Left ventricle myocardium inferior (tissue), 1 donor: ENCODE measurements around the gene RGPD8. TPM values are rescaled to one million over a fixed set of nuclear protein-coding genes. Genes with fewer than 3 reads are reported as not detected.
"Not testable (repeated sequence)": the region's sequence is repeated elsewhere in the genome, so short reads cannot be mapped to it uniquely, and the experiment has no call there.

Experiments
- DNase-seq: peaks from one replicate; pipeline ENCODE4 v3.0.0-alpha.2; 2020
- H3K27ac ChIP-seq: fragments of 200-600 bp; replicated peaks from 2 replicates; pipeline ENCODE4 v1.8.0; 2021
- H3K27me3 ChIP-seq: fragments of 200-600 bp; 2 replicates; pipeline ENCODE4 v1.8.0; 2021; ENCODE audit warnings: low read depth
- H3K36me3 ChIP-seq: fragments of 200-600 bp; 2 replicates; pipeline ENCODE4 v1.8.0; 2021
- H3K4me1 ChIP-seq: fragments of 200-600 bp; 2 replicates; pipeline ENCODE4 v1.8.0; 2021
- H3K4me3 ChIP-seq: fragments of 200-600 bp; 2 replicates; pipeline ENCODE4 v1.8.0; 2021; ENCODE audit warnings: mild to moderate bottlenecking, moderate library complexity
- H3K9me3 ChIP-seq: fragments of 200-600 bp; replicated peaks from 2 replicates; pipeline ENCODE4 v1.8.0; 2021
- CTCF ChIP-seq: fragments of 200-600 bp; IDR thresholded peaks from 2 replicates; pipeline ENCODE4 v1.8.0; 2021; ENCODE audit warnings: antibody characterized with exemption, mild to moderate bottlenecking, borderline replicate concordance
- intact Hi-C: fragments of 100-400 bp; cut with micrococcal nuclease; formaldehyde crosslinking; loops from one replicate; pipeline ENCODE4 v1.11.0; 2022
- long read RNA-seq: library from polyadenylated mRNA; unstranded; transcript quantifications from one replicate; pipeline ENCODE4 v2.0.0, GENCODE V29; 2021
- total RNA-seq: library from RNA; stranded (reverse); fragmentation: NEBNext Ultra II Directional; extraction: Animal tissue kit (Norgen Biotek cat#: 25700); gene quantifications from one replicate; pipeline ENCODE4 v1.2.1, GENCODE V29; 2021
- donor health status: DM: no; HTN: yes; CAD: no; lungs with severe emphysema.

The RGPD8 gene
- 4.1 TPM for total RNA-seq
- long read RNA-seq, partial matches to known transcripts = 0 of 1 reads
- long read RNA-seq, other reads (novel, unspliced or antisense) = 1 of 1 reads

GRCh38 chr2:112433480-112433879, at the start of gene RGPD8:
TSS of gene RGPD8 (minus strand) at chr2:112433645. CDS start at chr2:112433453, 192 bp downstream.
- H3K36me3 ChIP-seq, H3K9me3 ChIP-seq, intact Hi-C loops, H3K4me1 ChIP-seq: not testable (repeated sequence)
- H3K27ac ChIP-seq = peak within 1 kb of the TSS; percentile 88
- peak within 1 kb of the TSS; percentile 72 for H3K4me3 ChIP-seq
- H3K27me3 ChIP-seq = peaks cover 29% of the 10 kb centered on the region
- peak; percentile 65 for TF ChIP-seq CTCF
- DNase-seq = peak; percentile 87

- peaks cover 3% of the 10 kb centered on the region for H3K36me3 ChIP-seq
- peaks cover 51% of the 10 kb centered on the region for H3K4me1 ChIP-seq
- DNase-seq = no peak
- no peak for TF ChIP-seq CTCF
- intact Hi-C loops = no loop called here
- no peaks in the 10 kb centered on the region for H3K9me3 ChIP-seq
- peak overlapping the region; percentile 94 for H3K27ac ChIP-seq
- no peaks in the 10 kb centered on the region for H3K27me3 ChIP-seq
- peak overlapping the region; percentile 88 for H3K4me3 ChIP-seq
Measured at GRCh38 chr2:112483042-112483473, 49.6 kb upstream of the RGPD8 start.

- Histone ChIP-seq H3K4me1 (peaks cover 47% of the 10 kb centered on the region), H3K9me3 (no peaks in the 10 kb centered on the region), H3K36me3 (peaks cover 2% of the 10 kb centered on the region), H3K27me3 (no peaks in the 10 kb centered on the region), H3K27ac (peak overlapping the region; percentile 94), H3K4me3 (peak overlapping the region; percentile 88)
- TF ChIP-seq CTCF = peak; percentile 12
- DNase-seq = peak; percentile 24
- intact Hi-C loops = no loop called here
Measured at GRCh38 chr2:112482309-112483041, 49.0 kb upstream of the RGPD8 start.

GRCh38 chr2:112481528-112482233, 48.2 kb upstream of the RGPD8 start, which contains the start of gene TTL:
TSS of gene TTL (plus strand) at chr2:112482156. CDS start at chr2:112482345, 189 bp downstream.
- intact Hi-C loops = no loop called here
- peak; percentile 84 for DNase-seq
- TF ChIP-seq CTCF = no peak
- Histone ChIP-seq H3K4me1 (peaks cover 47% of the 10 kb centered on the region), H3K9me3 (no peaks in the 10 kb centered on the region), H3K27me3 (no peaks in the 10 kb centered on the region), H3K4me3 (peak within 1 kb of the TSS; percentile 88), H3K36me3 (no peaks in the 10 kb centered on the region), H3K27ac (peak within 1 kb of the TSS; percentile 94)

GRCh38 chr2:112481050-112481527, 47.6 kb upstream of the RGPD8 start:
- peak; percentile 89 for TF ChIP-seq CTCF
- Histone ChIP-seq H3K9me3 (no peaks in the 10 kb centered on the region), H3K27ac (peak overlapping the region; percentile 94), H3K4me3 (peak overlapping the region; percentile 88), H3K27me3 (no peaks in the 10 kb centered on the region), H3K36me3 (no peaks in the 10 kb centered on the region), H3K4me1 (peaks cover 47% of the 10 kb centered on the region)
- DNase-seq = peak; percentile 80
- intact Hi-C loops = no loop called here
